DMS 273 (cell line): Measurements from ENCODE around the gene UQCR10.
"Not testable (repeated sequence)": the region's sequence is repeated elsewhere in the genome, so short reads cannot be mapped to it uniquely, and the experiment has no call there.

Experiments used
- DNase-seq: peaks from one replicate; lab custom pipeline; 2025; ENCODE audit not compliant: unreplicated experiment; lab: John Stamatoyannopoulos, UW

Gene UQCR10

GRCh38 chr22:29737251-29738117 is 29.7 kb upstream of the UQCR10 start:
- no peak for DNase-seq

- DNase-seq, result no peak
Observed at GRCh38 chr22:29738118-29738815, 28.9 kb upstream of the UQCR10 start.

GRCh38 chr22:29739346-29739875 is 27.8 kb upstream of the UQCR10 start:
- no peak for DNase-seq

- no peak for DNase-seq
Observed at GRCh38 chr22:29740216-29740615, 27.0 kb upstream of the UQCR10 start.

GRCh38 chr22:29741926-29742325 is 25.2 kb upstream of the UQCR10 start:
- no peak for DNase-seq

- DNase-seq, result no peak
Observed at GRCh38 chr22:29742326-29742725, 24.8 kb upstream of the UQCR10 start.

GRCh38 chr22:29744902-29745301 is 22.3 kb upstream of the UQCR10 start:
- peak; percentile 97 for DNase-seq

GRCh38 chr22:29747832-29748231 is 19.3 kb upstream of the UQCR10 start:
- no peak for DNase-seq

- DNase-seq, result no peak
Observed at GRCh38 chr22:29748248-29748893, 18.8 kb upstream of the UQCR10 start.

- no peak for DNase-seq
Observed at GRCh38 chr22:29750029-29750428, 17.1 kb upstream of the UQCR10 start.

GRCh38 chr22:29750559-29751538 is 16.3 kb upstream of the UQCR10 start:
- no peak for DNase-seq

GRCh38 chr22:29751669-29752068 is 15.5 kb upstream of the UQCR10 start:
- DNase-seq, result no peak

- no peak for DNase-seq
Observed at GRCh38 chr22:29753808-29754657, 13.1 kb upstream of the UQCR10 start.

GRCh38 chr22:29754658-29755395 is 12.3 kb upstream of the UQCR10 start:
- DNase-seq, result not testable (repeated sequence)

GRCh38 chr22:29755889-29756288 is 11.3 kb upstream of the UQCR10 start:
- no peak for DNase-seq

- DNase-seq, result no peak
Observed at GRCh38 chr22:29756341-29756740, 10.8 kb upstream of the UQCR10 start.

GRCh38 chr22:29757096-29757495 is 10.1 kb upstream of the UQCR10 start:
- DNase-seq, result no peak

GRCh38 chr22:29758068-29758622 is 9.0 kb upstream of the UQCR10 start:
- no peak for DNase-seq
